K562 (cell line): ENCODE results near the gene ADAT3.

ENCODE experiments used
- E2F8 ChIP-seq: fragments of 450-650 bp; IDR thresholded peaks from 2 replicates; pipeline ENCODE4 v1.7.1; 2018; ENCODE audit warnings: mild to moderate bottlenecking, low read depth; ENCODE audit not compliant: partially characterized antibody
- ELF4 ChIP-seq: fragments of 450-650 bp; formaldehyde crosslinking; IDR thresholded peaks from 2 replicates; pipeline ENCODE4 v1.4.0; 2022; ENCODE audit warnings: missing genetic modification characterization
- ETS1 ChIP-seq: conservative IDR thresholded peaks from 2 replicates; pipeline ENCODE4 v1.6.1; 2011; ENCODE audit warnings: low read depth, mild to moderate bottlenecking, low read length; ENCODE audit not compliant: control insufficient read depth
- GTF2E2 ChIP-seq: fragments of 200-800 bp; sonication (Bioruptor generic); IDR thresholded peaks from 2 replicates; pipeline ENCODE4 v1.6.1; 2016; ENCODE audit warnings: missing genetic modification characterization, missing compliant biosample characterization
- POLR2A ChIP-seq: fragments of 450-650 bp; conservative IDR thresholded peaks from 2 replicates; pipeline ENCODE4 v1.6.1; 2016
- POLR2AphosphoS5 ChIP-seq: IDR thresholded peaks from 2 replicates; pipeline ENCODE4 v1.6.1; 2011; ENCODE audit warnings: mild to moderate bottlenecking, low read depth, low read length, moderate library complexity; ENCODE audit not compliant: control insufficient read depth, insufficient read depth
- SIN3A ChIP-seq, 2 experiments: fragments of 150-350 bp in 1 of 2; IDR thresholded peaks; 2 replicates each; pipeline ENCODE4 v1.6.1; 2011 to 2016; ENCODE audit warnings: borderline replicate concordance in 2 of 2, low read depth in 2 of 2, low read length in 2 of 2, mild to moderate bottlenecking in 2 of 2, moderate library complexity in 2 of 2; ENCODE audit not compliant: control insufficient read depth in 1 of 2
- SMARCA5 ChIP-seq: fragments of 450-650 bp; IDR thresholded peaks from 2 replicates; pipeline ENCODE4 v1.6.1; 2016
- ZFP1 ChIP-seq: fragments of 450-650 bp; formaldehyde crosslinking; IDR thresholded peaks from 2 replicates; pipeline ENCODE4 v1.4.0; 2020; ENCODE audit warnings: mild to moderate bottlenecking, mixed read lengths
- ZNF431 ChIP-seq: sonication (generic); formaldehyde crosslinking; IDR thresholded peaks from 2 replicates; pipeline ENCODE4 v1.8.0; 2022; ENCODE audit warnings: mild to moderate bottlenecking, missing genetic modification reagents
- ZNF561 ChIP-seq: fragments of 450-650 bp; formaldehyde crosslinking; conservative IDR thresholded peaks from 2 replicates; pipeline ENCODE4 v1.4.0; 2020; ENCODE audit warnings: mild to moderate bottlenecking, moderate library complexity
- TF ChIP-seq, protein P1 (sequence below), 2 experiments: fragments of 450-650 bp; formaldehyde crosslinking in 1 of 2; IDR thresholded peaks; 2 replicates each; pipeline versions ENCODE4 v1.4.0 to v1.6.1; 2014 to 2020; ENCODE audit warnings: mild to moderate bottlenecking in 2 of 2, borderline replicate concordance in 1 of 2, low read depth in 1 of 2
- TF ChIP-seq, protein P2 (sequence below), 3 experiments: IDR thresholded peaks in 2 of 3; conservative IDR thresholded peaks in 1 of 3; 2 replicates each; pipeline ENCODE4 v1.5.1; 2011 to 2012; ENCODE audit warnings: low read length in 3 of 3, mild to moderate bottlenecking in 3 of 3, control low read depth in 2 of 3, improper control_type of control experiment in 1 of 3, inconsistent platforms in 1 of 3, low read depth in 1 of 3, mixed read lengths in 1 of 3, moderate library complexity in 1 of 3; ENCODE audit not compliant: insufficient read depth in 2 of 3

- TF ChIP-seq POLR2AphosphoS5 (no peak), ZNF431 (no peak), E2F8 (no peak), POLR2A (no peak), ETS1 (no peak), GTF2E2 (tag) (no peak), SIN3A (IDR thresholded peaks at IDR 0.05; ENCODE audit: borderline replicate concordance in 2 of 2, control insufficient read depth in 1 of 2, low read depth in 2 of 2, low read length in 2 of 2) (no peak), ZFP1 (CRISPR knock-in tag) (no peak), SMARCA5 (no peak), ELF4 (CRISPR knock-in tag) (no peak), ZNF561 (CRISPR knock-in tag) (no peak)
- TF ChIP-seq, protein P1, sequence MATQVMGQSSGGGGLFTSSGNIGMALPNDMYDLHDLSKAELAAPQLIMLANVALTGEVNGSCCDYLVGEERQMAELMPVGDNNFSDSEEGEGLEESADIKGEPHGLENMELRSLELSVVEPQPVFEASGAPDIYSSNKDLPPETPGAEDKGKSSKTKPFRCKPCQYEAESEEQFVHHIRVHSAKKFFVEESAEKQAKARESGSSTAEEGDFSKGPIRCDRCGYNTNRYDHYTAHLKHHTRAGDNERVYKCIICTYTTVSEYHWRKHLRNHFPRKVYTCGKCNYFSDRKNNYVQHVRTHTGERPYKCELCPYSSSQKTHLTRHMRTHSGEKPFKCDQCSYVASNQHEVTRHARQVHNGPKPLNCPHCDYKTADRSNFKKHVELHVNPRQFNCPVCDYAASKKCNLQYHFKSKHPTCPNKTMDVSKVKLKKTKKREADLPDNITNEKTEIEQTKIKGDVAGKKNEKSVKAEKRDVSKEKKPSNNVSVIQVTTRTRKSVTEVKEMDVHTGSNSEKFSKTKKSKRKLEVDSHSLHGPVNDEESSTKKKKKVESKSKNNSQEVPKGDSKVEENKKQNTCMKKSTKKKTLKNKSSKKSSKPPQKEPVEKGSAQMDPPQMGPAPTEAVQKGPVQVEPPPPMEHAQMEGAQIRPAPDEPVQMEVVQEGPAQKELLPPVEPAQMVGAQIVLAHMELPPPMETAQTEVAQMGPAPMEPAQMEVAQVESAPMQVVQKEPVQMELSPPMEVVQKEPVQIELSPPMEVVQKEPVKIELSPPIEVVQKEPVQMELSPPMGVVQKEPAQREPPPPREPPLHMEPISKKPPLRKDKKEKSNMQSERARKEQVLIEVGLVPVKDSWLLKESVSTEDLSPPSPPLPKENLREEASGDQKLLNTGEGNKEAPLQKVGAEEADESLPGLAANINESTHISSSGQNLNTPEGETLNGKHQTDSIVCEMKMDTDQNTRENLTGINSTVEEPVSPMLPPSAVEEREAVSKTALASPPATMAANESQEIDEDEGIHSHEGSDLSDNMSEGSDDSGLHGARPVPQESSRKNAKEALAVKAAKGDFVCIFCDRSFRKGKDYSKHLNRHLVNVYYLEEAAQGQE (IDR thresholded peaks at IDR 0.05; ENCODE audit: borderline replicate concordance), result no peak
- TF ChIP-seq, protein P1 (CRISPR knock-in tag; IDR thresholded peaks at IDR 0.05; ENCODE audit: low read depth), result no peak
- TF ChIP-seq, protein P2, sequence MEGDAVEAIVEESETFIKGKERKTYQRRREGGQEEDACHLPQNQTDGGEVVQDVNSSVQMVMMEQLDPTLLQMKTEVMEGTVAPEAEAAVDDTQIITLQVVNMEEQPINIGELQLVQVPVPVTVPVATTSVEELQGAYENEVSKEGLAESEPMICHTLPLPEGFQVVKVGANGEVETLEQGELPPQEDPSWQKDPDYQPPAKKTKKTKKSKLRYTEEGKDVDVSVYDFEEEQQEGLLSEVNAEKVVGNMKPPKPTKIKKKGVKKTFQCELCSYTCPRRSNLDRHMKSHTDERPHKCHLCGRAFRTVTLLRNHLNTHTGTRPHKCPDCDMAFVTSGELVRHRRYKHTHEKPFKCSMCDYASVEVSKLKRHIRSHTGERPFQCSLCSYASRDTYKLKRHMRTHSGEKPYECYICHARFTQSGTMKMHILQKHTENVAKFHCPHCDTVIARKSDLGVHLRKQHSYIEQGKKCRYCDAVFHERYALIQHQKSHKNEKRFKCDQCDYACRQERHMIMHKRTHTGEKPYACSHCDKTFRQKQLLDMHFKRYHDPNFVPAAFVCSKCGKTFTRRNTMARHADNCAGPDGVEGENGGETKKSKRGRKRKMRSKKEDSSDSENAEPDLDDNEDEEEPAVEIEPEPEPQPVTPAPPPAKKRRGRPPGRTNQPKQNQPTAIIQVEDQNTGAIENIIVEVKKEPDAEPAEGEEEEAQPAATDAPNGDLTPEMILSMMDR (IDR thresholded peaks at IDR 0.05 in 2 of 3, conservative IDR thresholded peaks at IDR 0.05 in 1 of 3; ENCODE audit: insufficient read depth in 2 of 3, low read depth in 1 of 3, low read length in 3 of 3), result no peak
Observed at GRCh38 chr19:1856345-1856697, 48.9 kb upstream of the ADAT3 start.
